CMK (cell line): ENCODE data around the gene UHRF2.
"Not testable (repeated sequence)": the region's sequence is repeated elsewhere in the genome, so short reads cannot be mapped to it uniquely, and the experiment has no call there.

Experiments
- DNase-seq: peaks from one replicate; pipeline ENCODE4 v3.0.0-alpha.2; 2010; ENCODE audit warnings: low read depth

The UHRF2 gene

DNA sequence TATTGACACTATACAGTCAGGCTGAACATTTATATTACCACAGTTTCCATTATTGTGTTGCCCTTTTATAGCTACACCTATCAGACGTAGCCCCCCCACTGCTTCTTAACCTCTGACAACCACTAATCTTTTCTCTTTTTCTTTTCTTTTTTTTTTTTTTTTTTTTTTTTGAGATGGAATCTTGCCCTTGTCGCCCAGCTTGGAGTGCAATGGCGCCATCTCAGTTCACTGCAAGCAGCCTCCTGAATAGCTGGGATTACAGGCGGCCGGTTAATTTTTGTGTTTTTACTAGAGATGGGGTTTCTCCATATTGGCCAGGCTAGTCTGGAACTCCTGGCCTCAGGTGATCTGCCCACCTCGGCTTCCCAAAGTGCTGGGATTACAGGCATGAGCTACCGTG, 75.4 kb downstream of the UHRF2 start:
- no peak for DNase-seq

DNA sequence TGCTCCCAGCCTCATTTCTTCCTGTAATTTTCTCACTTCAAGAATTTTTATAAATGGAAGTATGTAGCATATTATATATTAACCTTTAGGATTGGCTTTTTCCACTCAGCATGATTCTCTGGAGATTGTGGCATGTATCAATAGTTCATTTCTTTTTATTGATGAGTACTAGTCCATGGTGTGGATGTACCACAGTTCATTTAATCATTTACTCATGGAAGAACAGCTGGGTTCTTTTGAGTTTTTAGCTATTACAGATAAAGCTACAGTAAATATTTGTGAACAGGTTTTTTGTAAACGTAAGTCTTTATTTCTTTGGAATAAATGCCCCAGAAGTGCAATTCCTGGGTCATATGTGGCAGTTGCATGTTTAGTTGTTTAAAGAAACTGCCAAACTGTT, 76.1 kb downstream of the UHRF2 start:
- DNase-seq = no peak

DNA sequence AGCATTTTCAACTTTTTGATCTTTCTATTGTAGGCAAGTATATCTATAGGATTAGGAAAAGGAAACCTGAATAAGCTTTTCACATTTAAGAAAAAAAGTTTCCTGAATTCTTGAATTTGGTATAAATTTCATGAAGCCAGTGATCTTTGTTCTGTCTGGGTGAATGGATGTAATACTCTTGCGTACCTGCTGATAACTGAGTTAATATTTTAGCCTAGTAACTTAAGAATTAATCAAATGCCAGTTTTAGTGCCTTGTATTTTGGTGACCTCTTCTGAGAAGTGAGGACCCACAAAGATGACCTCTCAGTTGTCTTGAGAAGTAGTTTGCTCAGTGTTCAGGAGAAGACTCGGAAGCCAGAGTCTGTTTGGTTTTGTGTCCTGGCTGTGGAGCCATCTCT, 77.9 kb downstream of the UHRF2 start:
- no peak for DNase-seq

DNA sequence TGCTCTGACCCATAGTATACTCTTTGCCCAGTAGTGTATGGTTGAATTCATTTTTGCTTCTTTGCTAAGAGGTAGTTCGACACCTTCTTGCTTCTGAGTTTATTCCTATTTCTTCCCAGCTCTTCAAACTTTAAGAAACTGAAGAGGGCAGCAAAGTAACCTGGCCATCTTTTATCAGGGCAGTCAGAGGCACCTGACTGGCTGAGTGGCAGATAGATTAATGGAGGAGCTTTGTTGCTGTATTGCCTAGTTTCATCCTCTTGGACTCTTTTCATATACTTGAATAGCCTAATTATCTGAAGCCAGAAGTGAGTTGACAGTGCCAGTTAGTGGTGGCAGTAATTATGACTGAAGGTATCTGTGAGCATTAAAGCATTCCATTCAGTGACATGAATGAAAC, 82.5 kb downstream of the UHRF2 start:
- no peak for DNase-seq

DNA sequence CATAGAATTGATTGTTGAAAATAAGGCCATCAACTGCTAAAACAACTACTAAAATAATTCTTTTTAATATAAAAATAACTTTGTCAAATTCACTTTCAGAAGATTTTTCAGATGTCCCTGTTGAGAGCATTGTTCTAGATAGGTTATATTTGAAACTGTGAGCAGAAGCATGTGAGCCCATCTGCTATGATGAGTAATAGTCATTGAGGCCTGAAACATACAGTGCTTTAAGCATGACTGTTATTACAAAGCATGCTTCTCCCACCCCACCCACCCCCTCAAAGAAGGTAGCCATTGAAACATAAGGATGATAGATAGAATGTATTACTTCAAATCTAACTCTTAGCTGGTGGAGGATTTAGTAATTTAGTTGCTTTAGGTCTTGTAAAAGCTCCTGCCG, 86.0 kb downstream of the UHRF2 start:
- no peak for DNase-seq

DNA sequence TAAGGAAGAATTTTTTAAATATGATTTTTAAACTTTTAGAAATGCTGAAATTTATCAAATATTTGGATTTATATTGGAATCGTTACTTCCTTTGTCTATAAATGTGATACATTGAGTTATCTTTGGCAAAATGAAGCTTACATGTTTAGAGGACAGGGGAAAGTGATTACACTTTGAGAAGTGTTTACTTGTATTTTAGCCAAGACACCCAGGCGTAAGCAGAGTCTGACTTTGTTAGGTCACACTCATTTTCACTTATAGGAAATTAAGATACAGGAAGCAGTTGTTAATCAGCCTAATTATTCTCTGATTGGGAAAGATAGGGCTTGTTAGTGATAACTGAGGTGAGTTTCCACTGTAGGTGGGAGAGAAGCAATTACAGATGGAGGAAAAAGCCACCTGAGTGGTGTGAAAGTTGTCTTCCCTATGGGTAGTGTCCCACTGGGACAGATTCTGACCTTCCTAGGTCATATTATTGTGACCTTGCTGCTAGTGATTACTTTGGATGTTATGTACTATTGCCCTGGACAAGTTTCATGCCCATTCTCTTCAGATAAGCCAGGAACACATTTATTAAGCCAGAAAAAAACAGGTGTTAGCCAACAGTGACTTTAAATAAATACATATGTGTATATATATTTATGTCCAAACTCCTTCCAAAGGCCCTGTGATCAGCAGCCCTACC, 88.7 kb downstream of the UHRF2 start:
- no peak for DNase-seq

DNA sequence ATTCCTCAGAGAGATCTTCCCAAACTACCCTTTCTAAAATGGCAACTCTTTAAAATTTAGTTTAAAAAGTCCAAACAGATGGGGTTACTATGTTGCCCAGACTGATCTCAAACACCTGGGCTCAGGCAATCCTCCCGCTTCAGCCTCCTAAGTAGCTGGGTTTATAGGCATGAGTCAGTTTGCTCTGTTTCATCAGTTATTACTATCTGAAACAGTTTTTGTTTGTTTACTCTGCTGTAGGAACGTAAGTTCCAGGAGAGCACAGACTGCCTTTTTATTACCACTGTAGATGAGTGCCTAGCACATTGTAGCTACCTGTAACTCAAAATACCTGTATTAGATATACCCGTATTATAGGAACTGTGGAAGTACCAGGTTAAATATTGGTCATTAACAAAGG, 89.4 kb downstream of the UHRF2 start:
- no peak for DNase-seq

DNA sequence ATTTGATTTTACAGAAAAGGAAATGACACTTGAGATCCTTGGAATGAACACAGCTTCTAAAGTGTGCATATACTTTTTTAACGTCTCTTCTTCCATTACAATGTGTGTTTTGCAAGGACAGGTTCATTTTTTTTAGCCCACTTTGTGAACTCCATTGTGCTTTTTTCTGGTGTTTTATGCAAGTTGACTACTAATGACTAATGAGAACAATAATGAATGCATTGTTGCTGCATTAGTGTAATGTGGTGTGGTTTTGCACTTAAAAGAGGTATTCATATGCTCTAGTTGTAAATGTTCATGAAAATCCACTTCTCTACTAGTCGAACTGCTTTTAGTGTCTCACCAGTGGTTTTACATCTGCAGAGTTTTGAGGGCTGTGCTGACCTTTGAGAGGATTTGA, 93.6 kb downstream of the UHRF2 start:
- no peak for DNase-seq

DNA sequence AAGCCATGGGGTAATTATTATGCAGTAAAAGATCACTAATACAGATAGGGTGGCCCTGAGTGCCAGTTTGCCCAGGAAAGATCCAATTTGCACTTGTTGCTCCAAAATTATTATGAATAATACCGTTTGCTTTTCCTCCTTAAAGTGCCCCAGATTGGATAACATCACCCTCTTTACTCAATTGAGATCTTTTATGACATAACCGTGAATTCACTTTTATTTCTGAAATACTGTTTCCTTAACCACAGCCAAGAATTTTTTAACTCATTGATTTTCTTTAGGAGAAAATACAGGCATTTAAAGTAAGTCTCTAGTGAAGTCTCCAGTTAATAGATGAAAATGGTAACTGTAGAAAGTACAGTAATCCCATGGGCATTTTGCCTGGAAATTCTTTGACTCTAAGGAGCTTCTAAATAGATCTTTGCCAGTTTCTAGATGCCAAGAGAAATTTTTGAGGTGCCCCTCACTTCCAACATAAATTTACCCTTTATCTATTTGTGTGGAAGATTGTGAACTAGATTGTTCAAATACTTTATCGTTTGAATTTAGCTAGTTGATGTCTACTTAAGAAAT, 99.2 kb downstream of the UHRF2 start:
- DNase-seq = no peak

DNA sequence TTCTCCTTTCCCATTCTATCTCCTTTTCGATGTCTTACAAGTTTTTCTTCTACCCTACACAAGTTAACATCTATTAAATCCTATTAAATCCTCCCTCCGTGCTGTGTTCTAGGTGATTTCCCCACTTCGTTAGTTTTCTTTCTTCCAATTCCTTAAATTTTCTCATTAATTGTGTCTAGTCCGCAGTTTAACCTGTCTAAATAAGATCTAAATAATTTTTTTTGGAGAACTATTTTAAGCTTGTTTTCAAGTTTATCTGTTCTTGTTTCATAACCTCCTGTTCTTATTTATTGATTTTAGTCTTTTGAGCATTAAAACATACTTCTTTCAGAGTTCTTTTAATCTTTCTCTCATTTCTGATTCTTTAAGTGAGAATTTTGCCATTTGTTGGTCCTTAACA, 109.3 kb downstream of the UHRF2 start:
- no peak for DNase-seq

DNA sequence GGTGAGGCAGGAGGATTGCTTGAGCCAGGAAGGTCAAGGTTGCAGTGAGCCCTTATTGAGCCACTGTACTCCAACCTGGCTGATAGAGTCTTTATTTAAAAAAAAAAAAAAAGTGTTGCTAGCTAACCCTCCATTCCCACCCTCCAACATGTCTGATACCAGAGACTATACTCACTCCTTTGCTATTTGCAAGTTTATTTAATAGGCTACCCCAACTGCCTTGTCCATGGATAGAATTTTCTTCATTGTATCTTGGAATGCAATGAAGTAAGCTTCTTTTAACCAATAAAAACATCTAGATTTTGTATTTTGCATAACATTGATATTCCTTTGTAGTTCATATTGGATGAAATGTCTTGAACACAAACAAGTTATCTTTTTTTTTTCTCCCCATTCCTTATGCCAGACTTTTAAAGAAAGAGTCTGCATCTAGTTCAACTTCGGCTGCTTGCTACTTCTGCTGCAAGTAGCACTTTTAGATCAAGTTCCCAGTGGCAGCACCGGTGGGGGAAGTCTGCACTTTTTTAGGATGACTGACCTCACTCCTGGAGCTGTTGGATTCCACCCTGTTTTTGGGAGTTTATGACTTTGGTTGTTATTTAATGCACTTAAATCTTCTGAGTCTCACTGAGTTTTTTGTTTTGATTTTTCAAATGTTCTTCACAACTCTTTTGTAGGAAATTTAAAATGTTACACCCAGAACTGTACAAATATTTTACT, 112.5 kb downstream of the UHRF2 start:
- DNase-seq = no peak

DNA sequence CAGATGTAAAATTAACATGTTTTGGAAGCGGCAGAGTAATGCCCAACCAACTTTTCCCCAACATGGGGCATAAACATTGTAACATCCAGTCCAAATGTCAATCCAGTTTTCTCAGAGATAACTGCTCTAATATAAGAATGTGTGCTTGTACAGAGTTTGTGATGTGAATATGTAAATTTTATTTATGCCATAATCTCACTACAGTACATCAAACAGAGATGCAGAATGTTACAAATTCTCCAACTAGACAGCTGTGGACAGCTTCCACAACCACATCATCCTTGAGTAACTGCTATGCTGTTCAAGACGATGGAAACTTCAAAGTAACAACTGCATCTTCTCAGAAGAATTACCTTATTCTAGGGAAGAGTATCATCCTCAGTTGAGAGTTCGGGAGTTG, 122.6 kb downstream of the UHRF2 start:
- DNase-seq = no peak

DNA sequence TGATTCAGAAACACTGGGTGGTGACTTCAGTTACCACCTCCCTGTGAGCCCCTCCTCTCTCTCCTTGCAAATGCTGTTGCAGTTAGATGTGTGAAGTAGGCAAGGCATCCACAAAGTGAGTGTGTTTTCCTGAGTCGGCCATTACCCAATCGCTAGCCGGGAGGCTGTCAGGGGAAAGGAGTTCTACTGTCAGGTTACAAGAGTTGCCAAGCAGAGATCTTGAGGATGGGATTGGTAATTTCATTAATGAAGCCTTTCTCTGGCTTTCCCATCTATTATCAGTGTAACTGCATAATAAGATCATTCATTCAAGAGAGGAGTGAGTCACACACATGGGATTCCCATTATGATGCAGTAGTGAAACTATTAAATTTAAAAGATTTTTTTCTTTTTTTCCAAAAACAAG, 125.7 kb downstream of the UHRF2 start:
- DNase-seq = no peak

DNA sequence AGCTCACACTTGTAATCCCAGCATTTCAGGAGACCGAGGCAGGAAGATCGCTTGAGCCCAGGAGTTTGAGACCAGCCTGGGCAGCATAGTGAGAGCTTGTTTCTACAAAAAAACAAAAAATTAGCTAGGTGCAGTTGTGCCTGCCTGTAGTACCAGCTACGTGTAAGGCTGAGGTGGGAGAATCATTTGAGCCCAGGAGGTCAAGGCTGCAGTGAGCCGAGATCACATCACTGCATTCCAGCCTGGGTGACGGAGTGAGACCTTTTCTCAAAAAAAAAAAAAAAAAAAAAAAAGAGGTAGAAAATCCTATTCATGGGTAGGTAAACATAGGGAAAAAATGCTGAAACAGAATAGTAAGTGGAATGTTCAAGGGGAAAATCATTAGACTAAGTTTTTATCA, 129.6 kb downstream of the UHRF2 start:
- not testable (repeated sequence) for DNase-seq

DNA sequence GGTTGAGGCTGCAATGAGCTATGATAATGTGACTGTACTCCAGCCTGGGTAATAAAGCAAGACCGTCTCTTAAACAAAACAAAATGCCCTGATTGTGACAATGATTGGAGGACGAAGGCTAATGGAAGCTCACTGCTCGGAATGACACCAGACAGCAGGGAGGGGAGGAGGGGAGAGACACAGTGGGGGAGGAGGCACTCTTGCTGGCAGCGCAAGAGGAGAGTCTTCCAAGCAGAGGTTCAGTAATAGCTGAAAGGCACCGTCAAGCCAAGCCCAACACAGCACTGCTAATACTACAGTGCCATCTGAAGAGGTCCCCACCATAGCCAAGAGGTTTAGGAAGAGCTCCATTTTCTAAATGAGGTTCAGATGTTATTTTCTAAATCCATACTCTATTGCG, 130.2 kb downstream of the UHRF2 start:
- DNase-seq = no peak

DNA sequence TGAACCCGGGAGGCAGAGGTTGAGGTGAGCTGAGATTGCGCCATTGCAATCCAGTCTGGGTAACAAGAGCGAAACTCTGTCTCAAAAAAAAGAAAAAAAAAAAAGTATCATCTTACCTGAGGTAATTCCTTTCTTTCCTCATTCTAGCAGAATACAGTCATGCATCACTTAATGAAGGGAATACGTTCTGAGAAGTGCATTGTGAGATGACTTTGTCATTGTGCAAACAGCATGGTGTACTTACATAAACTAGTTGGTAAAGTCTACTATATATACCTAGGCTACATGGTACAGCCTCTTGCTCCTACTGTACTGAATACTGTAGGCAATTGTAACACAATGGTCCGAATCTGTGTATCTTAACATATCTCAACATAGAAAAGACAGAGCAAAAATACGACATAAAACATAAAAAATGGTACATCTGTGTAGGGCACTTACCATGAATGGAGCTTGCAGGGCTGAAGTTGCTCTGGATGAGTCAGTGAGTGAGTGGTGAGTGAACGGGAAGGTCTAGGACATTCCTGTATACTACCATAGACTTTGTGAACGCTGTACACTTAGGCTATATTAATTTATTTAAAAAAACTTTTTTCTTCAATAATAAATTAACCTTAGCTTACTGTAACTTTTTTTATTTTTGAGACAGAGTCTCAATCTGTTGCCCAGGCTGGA, 132.2 kb downstream of the UHRF2 start:
- no peak for DNase-seq

DNA sequence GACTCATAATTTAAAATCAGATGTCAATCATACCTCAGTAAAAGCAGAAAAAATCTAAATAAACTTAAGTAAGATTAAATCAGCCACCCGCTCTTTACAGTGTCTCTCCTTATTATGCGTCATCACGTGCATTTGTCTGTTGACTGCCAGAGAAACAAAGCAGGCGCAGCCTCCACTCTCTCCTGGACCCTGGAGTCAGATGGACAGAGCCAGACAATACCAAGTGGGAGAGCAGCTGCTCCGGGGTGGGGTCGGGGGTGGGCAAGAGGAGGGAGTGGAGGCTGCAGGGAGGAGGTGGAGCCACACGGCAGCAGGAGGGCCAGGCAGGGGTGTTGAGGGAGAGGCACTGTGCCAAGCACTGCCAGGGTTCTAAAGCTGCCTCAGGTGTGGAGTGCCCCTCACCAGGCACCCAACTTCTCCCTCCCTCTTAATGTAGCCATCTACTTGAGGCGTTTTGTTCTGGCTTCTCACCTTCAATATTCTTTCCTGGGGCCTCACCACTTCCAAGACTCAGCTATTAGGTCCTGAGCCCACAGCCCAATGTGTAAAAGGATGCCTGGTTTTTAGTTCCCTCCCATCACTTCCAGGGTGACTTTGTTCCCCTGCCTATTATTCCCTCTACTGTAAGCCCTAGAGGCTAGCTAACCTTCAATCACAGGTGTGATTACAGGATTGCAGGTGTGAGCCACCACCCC, 136.3 kb downstream of the UHRF2 start:
- DNase-seq = no peak

DNA sequence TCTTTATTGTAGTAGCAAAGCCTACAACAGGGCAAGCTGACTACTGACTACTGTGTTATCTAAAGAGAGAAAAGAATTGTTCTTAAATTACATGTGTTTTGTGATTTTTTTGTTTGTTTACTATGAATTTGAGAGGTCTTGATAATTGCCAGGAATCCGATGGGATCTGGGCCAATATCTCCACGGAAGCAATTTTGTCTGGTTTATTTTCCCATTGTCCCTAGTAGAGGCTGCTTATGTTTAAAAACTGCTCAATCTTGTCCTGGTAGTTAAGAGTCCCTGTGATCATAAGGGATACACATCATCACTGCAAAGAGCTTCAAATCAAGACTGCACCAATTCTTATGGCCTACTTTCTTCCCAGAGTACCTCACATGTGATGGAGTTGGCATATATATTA, 138.1 kb downstream of the UHRF2 start:
- no peak for DNase-seq

DNA sequence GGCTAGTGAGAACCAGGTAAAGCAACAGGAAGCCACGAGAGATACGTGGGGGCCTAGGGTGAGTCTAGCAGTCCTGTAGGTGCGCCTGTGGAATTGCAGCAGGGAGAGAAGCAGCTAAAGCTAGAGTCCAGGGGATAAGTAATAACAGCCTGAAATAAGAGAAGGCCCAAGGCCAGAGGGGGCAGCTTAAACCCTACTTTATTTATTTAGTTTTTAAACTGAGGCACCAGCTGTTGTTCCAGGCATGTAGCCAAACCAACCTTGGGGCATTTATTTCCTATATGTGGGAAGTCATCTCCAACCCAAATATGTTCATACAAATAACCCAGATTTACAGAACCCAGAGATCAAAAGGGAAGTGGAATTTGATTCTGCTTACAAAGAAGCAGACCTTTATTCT, 139.0 kb downstream of the UHRF2 start:
- DNase-seq = no peak

DNA sequence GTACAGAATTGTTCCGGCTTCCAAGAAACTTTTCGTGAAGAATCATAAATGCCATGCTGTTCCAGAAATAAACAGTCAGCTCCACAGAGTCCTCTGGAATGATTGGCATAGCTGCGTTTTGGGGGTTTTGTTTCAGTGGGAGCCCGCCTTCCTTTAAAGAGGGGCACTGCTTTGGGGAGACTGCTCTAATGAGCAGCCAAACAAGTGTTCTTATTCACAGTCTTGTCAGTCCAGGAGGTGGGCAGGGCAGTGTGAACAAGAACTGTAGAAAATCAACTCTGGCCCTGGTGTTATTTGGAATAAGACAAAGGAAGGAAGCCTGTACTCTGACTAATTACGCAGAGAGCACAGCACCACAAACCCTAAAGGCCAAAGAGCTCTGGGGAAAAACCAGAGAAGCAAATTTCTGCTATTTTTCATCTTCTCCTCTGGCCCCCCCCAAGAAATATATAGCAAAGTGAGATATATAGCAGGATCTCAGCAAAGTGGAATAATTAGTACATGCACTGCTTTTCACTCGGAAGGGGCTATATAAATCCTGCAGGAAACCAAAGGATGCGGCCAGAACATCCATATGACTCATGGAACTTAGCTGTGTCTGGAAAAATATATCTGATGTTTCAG, 139.6 kb downstream of the UHRF2 start:
- DNase-seq = no peak

DNA sequence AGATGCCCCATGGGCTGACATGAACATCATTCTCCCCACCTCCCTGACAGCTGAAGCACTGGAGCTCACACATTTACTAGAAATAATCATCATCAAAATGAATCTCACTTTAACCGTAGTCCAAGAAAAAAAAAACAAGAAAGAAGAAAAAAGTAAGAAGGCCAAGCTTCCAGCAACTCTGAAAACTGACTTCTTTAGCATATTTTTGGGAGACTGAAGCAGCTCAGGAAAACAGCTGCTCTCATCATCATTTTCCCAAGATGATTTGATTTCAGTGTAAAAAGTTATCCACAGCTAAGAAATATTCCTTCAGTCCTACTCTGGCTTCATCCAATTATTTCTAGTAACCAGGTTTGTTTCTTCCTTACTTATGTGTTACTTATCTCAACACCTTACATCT, 140.9 kb downstream of the UHRF2 start:
- DNase-seq = no peak
